HG03565 (cell line): ENCODE data around the gene RNF157.

Experiments
- ATAC-seq: cut with Tn5 transposase; IDR thresholded peaks from one replicate; pipeline ENCODE4 v1.9.1; 2021; ENCODE audit warnings: mild to moderate bottlenecking, moderate library complexity; ENCODE audit not compliant: unreplicated experiment

The RNF157 gene

DNA sequence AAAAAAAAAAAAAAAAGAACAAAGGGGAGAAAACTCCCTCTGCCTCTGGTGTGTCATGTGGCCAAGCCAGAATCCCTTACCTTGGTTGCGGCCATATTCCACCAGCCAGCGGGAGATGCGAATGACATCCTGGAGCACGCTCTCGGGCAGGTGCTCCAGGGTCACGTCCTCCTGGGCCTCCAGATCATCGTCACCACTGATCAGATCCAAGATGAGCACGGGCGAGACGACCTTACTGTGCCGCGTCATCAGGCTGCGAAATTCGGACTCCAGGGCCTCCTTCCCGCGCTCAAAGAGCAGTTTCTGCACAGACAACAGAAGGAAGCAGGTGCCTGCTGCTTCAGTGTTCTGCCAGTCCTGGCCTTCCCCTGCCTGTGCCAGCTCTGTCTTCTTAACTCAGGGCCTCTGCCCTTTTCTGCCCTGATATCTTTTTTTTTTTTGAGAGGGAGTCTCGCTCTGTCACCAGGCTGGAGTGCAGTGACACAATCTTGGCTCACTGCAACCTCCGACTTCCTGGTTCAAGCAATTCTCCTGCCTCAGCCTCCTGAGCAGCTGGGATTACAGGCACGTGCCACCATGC, 142.5 kb downstream of the RNF157 start:
- ATAC-seq = no peak

GRCh38 chr17:76095943-76096342, 144.3 kb downstream of the RNF157 start:
- ATAC-seq = no peak

- no peak for ATAC-seq
Measured at GRCh38 chr17:76094046-76094445, 146.2 kb downstream of the RNF157 start.

DNA sequence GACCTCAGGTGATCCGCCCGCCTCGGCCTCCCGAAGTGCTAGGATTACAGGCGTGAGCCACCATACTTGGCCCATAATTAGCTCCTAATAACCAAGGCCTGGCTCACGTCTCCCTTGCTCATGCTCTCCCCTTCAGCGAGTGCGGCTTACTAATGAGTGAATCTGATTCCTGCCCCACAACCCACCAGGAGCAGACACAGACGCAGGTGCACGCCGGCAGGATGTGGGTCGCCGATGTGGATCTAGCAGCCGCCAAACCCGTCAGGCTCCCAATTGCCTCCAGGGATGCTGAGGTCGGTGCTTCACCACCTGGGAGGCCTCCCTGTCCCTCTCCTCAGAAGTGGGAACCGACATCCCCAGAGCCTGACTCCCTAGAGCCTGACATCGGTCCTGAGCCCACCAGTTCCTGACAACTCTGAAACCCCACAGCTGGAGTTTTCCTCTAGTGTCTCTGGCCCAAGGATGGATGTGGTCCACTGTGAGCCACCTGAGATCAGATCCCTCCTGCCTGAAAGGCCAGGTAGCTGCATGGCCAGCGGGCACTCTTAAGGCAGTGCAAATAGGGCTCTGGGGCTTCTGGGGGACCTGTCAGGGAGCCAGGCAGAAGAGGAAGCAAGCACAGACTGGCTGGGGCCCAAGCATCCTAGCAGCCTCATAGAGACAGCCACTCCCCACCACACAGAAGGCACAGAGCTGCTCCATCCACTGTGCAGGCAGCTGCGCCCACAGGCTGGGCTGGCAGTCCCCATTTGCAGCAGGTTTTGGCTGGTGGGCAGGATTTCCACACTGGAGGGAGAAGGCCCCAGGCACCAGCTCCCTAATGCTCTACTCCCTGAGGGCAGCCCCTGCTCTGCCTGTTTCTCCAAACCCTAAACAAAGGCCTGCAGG, 147.5 kb downstream of the RNF157 start:
- no peak for ATAC-seq
